Measurements from ENCODE around the gene VCAM1.
"Not testable (repeated sequence)": the region's sequence is repeated elsewhere in the genome, so short reads cannot be mapped to it uniquely, and the experiment has no call there.

Gene VCAM1

DNA sequence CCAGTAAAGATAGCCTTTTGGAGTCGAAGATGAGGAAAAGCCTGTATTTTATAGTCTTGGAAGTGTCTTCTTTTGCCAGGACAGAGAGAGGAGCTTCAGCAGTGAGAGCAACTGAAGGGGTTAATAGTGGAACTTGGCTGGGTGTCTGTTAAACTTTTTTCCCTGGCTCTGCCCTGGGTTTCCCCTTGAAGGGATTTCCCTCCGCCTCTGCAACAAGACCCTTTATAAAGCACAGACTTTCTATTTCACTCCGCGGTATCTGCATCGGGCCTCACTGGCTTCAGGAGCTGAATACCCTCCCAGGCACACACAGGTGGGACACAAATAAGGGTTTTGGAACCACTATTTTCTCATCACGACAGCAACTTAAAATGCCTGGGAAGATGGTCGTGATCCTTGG is at the start of gene VCAM1:
Gene VCAM1 (plus strand): TSS at position 253 of the 400 bp plus-strand sequence. CDS start 119 bp downstream, at position 372.
- DNase-seq (ENCODE audit: low read depth), result no peak

DNA sequence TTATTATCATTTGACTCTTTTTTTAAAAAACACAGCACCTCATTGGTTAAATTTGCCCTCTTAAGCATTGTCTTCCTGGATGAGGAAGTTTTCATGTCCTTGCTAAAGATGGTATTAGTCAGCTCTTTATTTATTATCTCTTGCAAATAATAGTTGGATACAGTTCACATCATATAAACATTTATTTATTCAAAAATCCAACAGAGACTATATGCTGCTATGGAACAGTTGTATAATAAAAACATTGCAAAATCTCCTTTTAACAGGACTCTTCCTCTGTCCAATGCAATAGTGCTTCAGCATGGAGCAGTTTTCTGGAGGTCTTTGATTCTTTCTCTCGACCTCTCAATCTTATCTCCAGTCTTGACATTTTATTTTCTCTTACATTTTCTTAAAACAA is 49.5 kb upstream of the VCAM1 start:
- DNase-seq (ENCODE audit: low read depth), result peak; percentile 2

DNA sequence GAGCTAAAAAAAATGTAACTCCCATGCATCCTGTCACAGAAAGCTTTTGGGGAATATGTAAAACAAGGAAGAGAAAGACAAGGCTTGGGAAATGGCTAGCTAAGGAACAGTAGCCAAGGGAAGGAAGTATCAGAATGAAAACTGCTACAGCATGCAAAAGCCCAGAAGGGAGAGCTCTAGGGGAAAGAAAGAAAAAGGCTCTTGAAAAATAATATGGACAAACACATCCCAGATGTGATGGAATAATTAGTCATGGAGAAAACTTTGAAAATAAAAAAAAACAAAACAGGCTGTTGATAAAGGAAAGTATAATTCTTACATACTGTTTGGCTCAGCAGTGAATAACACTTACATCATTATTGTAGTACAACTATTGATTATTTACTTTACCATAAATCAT is 47.9 kb upstream of the VCAM1 start:
- DNase-seq (ENCODE audit: low read depth), result peak; percentile 45

GRCh38 chr1:100683448-100684349 is 35.8 kb upstream of the VCAM1 start:
- no peak for DNase-seq (ENCODE audit: low read depth)

DNA sequence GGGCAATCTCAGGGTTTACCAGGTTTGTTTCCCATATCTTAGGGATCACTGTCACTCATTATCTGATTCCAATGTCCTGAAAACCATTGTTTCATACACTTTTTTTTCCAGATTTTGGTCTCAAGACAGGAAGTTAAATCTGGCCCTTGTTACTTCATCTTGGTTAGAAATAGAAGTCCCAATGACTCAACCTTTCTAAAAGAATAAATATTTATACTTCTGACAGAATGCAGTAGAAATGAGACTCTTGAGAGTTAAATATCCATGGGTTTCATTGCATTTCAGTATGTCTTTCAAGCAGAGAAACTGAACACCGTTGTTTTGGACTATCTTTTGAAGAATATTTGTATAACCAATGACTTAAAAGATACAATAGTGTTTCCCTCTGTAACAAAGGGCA is 19.8 kb upstream of the VCAM1 start:
- DNase-seq (ENCODE audit: low read depth), result peak; percentile 58

DNA sequence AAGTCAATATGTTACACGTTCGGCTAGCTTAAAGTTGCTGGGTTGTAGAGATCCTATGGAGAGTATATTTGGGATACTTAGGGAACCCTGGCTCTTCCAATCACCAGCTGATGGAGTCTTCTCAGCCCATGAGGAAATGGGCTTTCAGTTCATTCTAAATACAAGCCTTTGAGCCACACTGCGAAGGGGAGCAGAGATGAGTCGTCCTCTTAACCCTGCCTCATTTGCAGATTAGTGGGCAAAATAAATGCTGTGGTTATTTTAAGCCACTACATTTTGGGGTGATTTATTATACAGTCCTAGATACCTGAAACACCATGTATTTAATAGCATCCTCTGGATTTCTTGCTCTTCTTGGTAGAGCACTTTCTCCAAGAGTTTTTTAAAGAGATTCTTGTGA is 19.0 kb upstream of the VCAM1 start:
- DNase-seq (ENCODE audit: low read depth), result peak; percentile 34

DNA sequence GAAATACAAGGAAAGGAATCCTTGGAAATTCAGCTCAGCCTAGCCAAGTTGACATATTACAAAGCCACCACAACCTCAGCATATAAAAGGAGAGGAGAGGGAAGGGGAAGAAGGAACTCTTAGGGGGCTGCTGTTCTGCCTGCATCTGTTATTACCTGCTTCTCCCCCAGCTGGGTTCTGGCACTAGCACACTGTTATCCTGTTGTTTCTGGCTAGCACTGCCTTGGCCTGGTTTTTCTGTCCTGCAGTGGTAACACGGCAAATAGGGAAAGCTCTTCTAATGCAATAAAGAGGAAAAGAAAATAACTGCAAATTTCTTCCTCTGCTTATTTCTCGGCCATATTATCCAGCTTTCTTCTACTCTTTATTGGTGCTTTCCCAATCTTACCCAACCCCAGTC is 16.5 kb upstream of the VCAM1 start:
- no peak for DNase-seq (ENCODE audit: low read depth)

- peak; percentile 74 for DNase-seq (ENCODE audit: low read depth)
Observed at GRCh38 chr1:100703716-100704115, 15.8 kb upstream of the VCAM1 start.

- DNase-seq (ENCODE audit: low read depth), result no peak
Observed at GRCh38 chr1:100704473-100704872, 15.1 kb upstream of the VCAM1 start.

DNA sequence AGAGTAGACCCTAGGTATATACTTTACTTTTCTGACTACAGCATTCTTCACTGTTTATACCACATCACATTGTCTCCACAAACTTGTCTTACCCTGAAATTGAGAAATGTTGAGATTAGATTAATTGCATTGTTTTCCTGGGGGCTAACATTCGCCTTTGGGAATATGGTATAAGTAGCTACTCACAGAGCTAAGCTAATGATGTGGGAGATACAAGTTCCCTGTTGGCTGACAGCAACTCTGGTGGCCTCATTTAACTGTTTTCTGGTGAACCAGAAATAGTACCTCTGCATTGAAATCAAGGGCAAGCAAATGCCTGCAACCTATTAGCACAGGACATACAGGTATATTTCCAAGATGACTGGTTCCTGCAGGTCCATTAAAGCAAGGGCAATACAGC is 13.2 kb upstream of the VCAM1 start:
- no peak for DNase-seq (ENCODE audit: low read depth)

DNA sequence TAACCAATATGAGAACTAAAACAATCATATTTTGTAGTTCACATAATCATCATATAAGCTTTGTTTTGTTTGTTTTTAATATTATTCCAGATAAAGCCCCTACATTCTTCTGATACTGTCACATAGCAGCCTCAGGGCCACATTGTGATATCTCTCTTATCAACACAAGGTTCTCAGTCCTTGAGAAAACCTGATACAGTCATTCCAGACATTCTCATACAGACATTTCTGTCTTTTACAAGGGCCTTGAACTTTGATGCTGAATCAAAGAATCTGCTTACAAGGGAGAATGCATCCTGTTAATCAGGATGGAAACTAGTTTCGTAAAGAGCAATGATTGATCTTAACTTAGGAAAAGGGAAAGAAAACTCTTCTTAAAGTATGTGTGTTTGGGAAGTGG is 12.7 kb upstream of the VCAM1 start:
- DNase-seq (ENCODE audit: low read depth), result peak; percentile 37

- peak; percentile 85 for DNase-seq (ENCODE audit: low read depth)
Observed at GRCh38 chr1:100708476-100709062, 11.0 kb upstream of the VCAM1 start.

DNA sequence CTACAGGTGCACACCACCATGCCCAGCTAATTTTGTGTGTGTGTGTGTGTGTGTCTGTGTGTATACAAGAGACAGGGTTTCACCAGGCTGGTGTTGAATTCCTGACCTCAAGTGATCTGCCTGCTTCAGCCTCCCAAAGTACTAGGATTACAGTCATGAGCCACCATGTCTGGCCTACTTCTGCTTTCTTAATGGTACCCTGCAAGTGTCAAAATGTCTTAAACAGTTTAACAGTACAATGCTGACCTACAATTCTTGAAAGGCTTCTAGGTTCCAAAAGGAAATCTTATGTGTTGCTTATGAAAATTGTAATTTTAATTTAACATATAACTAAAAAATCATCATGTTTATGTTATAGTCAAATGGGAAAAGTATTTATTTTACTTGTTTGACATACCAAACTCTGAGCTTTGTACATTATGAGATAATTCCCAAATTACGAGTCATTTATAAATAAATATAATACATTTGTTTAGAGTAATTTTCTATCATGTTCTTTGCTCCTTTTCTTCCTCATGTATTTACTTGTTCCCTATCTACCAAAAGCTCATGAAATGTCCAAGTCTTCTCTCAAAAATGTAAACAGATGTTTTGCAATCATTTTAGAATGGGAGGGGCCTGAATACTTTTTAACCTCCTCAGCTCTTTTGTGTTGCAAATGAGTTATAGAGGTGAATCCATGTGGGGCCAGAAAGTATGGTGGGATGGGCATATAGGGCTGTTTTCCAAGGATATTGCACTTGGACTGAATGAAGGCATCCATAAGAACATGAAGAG is 8.4 kb upstream of the VCAM1 start:
- DNase-seq (ENCODE audit: low read depth), result peak; percentile 78

DNA sequence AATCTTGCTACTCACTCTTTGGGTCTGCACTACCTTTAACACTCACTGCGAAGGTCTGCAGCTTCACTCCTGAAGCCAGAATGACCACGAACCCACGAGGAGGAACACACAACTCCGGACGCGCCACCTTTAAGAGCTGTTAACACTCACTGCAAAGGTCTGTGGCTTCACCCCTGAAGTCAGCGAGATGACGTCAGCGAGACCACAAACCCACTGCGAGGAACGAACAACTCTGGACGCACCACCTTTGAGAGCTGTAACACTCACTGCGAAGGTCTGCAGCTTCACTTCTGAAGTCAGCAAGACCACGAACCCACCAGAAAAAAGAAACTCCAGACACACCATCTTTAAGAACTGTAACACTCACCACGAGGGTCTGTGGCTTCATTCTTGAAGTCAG is 6.5 kb upstream of the VCAM1 start:
- DNase-seq (ENCODE audit: low read depth), result not testable (repeated sequence)

GRCh38 chr1:100713626-100714025 is 5.9 kb upstream of the VCAM1 start:
- peak; percentile 14 for DNase-seq (ENCODE audit: low read depth)

DNA sequence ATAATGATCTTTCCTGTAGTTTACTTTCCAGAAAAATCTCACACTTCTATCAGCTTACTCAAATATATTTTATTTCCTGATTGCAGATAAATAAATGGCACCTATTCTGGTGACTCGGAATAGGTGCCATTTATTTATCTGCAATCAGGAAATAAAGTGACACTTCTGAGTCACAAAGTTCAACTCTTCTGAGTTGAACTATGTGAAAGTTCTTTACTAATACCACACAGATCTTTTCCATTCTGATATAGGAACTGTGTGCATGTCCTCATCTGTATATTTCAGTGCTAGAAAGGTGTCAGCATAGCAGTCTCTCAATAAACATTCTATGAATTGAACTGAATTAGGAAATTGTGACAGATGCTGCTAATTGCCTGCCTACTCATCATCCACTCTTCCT is 4.9 kb upstream of the VCAM1 start:
- no peak for DNase-seq (ENCODE audit: low read depth)

- DNase-seq (ENCODE audit: low read depth), result no peak
Observed at GRCh38 chr1:100717218-100717617, 2.3 kb upstream of the VCAM1 start.

DNA sequence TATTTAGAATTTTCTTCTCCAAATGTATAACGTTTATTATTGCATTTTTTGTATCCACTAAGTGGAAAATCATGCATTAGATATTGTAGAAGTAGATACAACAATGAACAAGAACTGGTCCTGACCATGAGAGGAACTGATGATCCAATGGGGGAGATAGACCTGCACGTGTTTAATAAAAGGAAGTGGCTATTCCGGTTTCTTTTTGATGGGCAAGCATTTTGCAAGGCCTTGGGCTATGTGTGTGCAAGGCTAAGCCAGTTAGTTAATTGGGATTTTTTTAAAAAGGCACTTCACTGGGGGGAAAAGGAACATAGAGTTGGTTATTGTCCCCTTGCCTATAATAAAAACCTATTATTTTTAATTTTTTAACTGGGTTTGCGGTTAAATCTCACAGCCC is 961 bp upstream of the VCAM1 start:
- no peak for DNase-seq (ENCODE audit: low read depth)

DNA sequence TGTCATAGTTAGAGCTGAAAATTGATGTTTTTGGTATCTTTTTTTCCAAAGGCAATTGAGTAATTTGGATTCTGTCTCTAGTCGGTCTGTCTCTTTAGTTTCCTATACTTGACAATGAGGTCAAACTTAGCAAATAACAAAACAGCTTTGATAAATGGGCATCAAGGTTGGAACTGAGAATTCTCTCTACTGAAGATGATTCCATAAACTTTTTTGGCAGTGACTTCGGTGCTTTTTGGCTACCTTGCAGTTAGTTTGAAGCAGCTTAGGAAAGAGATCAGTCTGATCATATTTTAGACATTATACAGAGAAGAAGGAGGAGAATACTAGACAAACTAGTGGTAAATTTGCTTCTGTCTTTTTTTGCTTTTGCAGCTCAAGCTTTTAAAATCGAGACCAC is 559 bp downstream of the VCAM1 start:
- no peak for DNase-seq (ENCODE audit: low read depth)

- DNase-seq (ENCODE audit: low read depth), result no peak
Observed at GRCh38 chr1:100720751-100721150, 1.2 kb downstream of the VCAM1 start.

DNA sequence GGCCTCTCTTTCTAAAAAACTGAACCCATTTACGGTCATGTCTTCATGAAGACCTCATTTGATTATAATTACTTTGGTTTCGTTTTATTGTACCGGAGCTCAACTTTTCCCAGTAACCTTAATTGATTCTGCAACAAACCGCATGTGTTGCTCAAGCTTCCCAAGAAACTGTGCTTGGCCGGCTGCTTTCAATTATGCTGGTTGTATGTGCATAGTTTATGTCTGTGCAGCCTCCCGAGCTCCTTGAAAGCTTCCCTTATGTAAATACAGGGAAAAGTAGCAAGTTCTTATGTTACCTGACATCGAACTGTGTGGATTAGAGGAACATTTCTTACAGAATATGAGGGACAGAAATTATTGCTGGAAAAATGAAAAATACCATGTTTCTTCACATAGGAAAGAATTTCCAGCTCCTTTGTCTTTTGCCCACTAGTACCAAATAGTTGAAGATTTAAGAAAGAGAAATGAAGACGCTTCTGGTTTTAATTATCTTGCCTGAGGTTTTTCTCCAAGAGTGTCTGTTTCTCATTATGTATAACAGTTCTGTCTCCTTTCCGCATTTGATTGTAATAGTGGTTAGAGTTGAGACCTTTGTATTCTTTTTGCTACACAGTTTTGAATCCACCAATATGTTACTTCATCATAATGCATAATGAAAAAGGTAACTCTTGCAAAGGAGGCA is 2.1 kb downstream of the VCAM1 start:
- DNase-seq (ENCODE audit: low read depth), result peak; percentile 95

- DNase-seq (ENCODE audit: low read depth), result peak; percentile 53
Observed at GRCh38 chr1:100722221-100722620, 2.7 kb downstream of the VCAM1 start.

All from EH (cell line).